Naive thymus-derived CD4-positive, alpha-beta T cell (primary cell): ENCODE data around the gene SLCO4A1. TPM values are rescaled to one million over a fixed set of nuclear protein-coding genes. Genes with fewer than 3 reads are reported as not detected.
A peak's percentile ranks its signal among the peaks of the same experiment; 100 is the strongest.
"Not testable (repeated sequence)": the region's sequence is repeated elsewhere in the genome, so short reads cannot be mapped to it uniquely, and the experiment has no call there.

ENCODE experiments used
- ATAC-seq: fragments of 150-1000 bp; cut with Tn5 transposase; 2 replicates; pipeline ENCODE4 v1.10.0; 2021; ENCODE audit warnings: mild to moderate bottlenecking, moderate library complexity
- CTCF ChIA-PET: fragments of 350-600 bp; sonication (Branson Sonifier 250); formaldehyde crosslinking; loops from one replicate; lab custom pipeline; 2021; ENCODE audit warnings: antibody characterized with exemption; lab: Charles Lee
- POLR2A ChIA-PET: fragments of 350-600 bp; sonication (Branson Sonifier 250); formaldehyde crosslinking; loops from one replicate; lab custom pipeline; 2021; ENCODE audit warnings: antibody characterized with exemption, inconsistent platforms; lab: Charles Lee
- DNase-seq, 9 donors: peaks; one replicate each; pipeline versions ENCODE4 v3.0.0 to v3.0.0-alpha.2; 2020 to 2022; ENCODE audit warnings: mixed read lengths in 1 of 9
- H3K27ac ChIP-seq: one replicate; pipeline ENCODE4 v1.7.0; 2013; ENCODE audit warnings: mild to moderate bottlenecking, low read depth, low read length, moderate library complexity
- H3K27me3 ChIP-seq, 2 donors: one replicate each; pipeline ENCODE4 v1.7.0; 2013; ENCODE audit warnings: low read length in 2 of 2, mild to moderate bottlenecking in 2 of 2, moderate library complexity in 2 of 2; ENCODE audit not compliant: control insufficient read depth in 2 of 2, insufficient read depth in 2 of 2
- H3K36me3 ChIP-seq, 3 experiments: 1 replicate in 2 of 3; 2 replicates in 1 of 3; pipeline ENCODE4 v1.7.0; 2013; ENCODE audit warnings: low read length in 3 of 3, mild to moderate bottlenecking in 3 of 3, moderate library complexity in 1 of 3; ENCODE audit not compliant: insufficient read depth in 3 of 3, control insufficient read depth in 2 of 3
- H3K4me1 ChIP-seq, 2 donors: one replicate each; pipeline ENCODE4 v1.7.0; 2013; ENCODE audit warnings: low read length in 2 of 2, mild to moderate bottlenecking in 2 of 2, moderate library complexity in 1 of 2; ENCODE audit not compliant: control insufficient read depth in 2 of 2, insufficient read depth in 2 of 2
- H3K4me3 ChIP-seq: 2 replicates; pipeline ENCODE4 v1.7.0; 2013; ENCODE audit warnings: mild to moderate bottlenecking, low read length
- H3K9me3 ChIP-seq, 3 experiments: 1 replicate in 2 of 3; 2 replicates in 1 of 3; pipeline ENCODE4 v1.7.0; 2013; ENCODE audit warnings: low read length in 3 of 3; ENCODE audit not compliant: control insufficient read depth in 2 of 3
- H3K27ac Mint-ChIP-seq, 9 donors: one replicate each; pipeline ENCODE4 v1.8.0; 2020 to 2022; ENCODE audit warnings: mixed read lengths in 9 of 9, mild to moderate bottlenecking in 8 of 9, moderate library complexity in 5 of 9, inconsistent platforms in 2 of 9
- H3K27me3 Mint-ChIP-seq, 5 donors: one replicate each; pipeline ENCODE4 v1.8.0; 2021 to 2022; ENCODE audit warnings: mixed read lengths in 5 of 5, mild to moderate bottlenecking in 1 of 5
- H3K36me3 Mint-ChIP-seq, 5 donors: one replicate each; pipeline ENCODE4 v1.8.0; 2020 to 2022; ENCODE audit warnings: mixed read lengths in 5 of 5, mild to moderate bottlenecking in 3 of 5, inconsistent platforms in 1 of 5
- H3K4me1 Mint-ChIP-seq, 7 donors: one replicate each; pipeline ENCODE4 v1.8.0; 2020 to 2022; ENCODE audit warnings: mixed read lengths in 7 of 7, mild to moderate bottlenecking in 3 of 7, inconsistent platforms in 1 of 7
- H3K4me3 Mint-ChIP-seq, 10 donors: one replicate each; pipeline ENCODE4 v1.8.0; 2020 to 2022; ENCODE audit warnings: mild to moderate bottlenecking in 10 of 10, mixed read lengths in 10 of 10, moderate library complexity in 6 of 10, inconsistent platforms in 2 of 10
- H3K9me3 Mint-ChIP-seq, 11 donors: one replicate each; pipeline ENCODE4 v1.8.0; 2020 to 2022; ENCODE audit warnings: mixed read lengths in 11 of 11, mild to moderate bottlenecking in 4 of 11, inconsistent platforms in 1 of 11, moderate library complexity in 1 of 11
- intact Hi-C, 2 donors: fragments of 100-400 bp; cut with micrococcal nuclease; formaldehyde crosslinking; loops; one replicate each; pipeline ENCODE4 v1.15.1; 2023
- polyA plus RNA-seq, 2 donors: library from polyadenylated mRNA; unstranded; fragments of 300-500 nt; fragmentation: Illumina TruSeq; gene quantifications; one replicate each; pipeline ENCODE4 v1.2.3, GENCODE V29; 2021
- total RNA-seq, 6 experiments: library from RNA in 5 of 6; stranded (reverse) in 5 of 6; gene quantifications; 1 replicate in 5 of 6; 2 replicates in 1 of 6; pipeline ENCODE4 v1.2.3 and lab custom pipeline; 2021 to 2026

The SLCO4A1 gene
- total and polyA plus RNA-seq, 7 experiments from 2014 or later, result 0.36 to 45.5 (median 0.92) TPM

DNA sequence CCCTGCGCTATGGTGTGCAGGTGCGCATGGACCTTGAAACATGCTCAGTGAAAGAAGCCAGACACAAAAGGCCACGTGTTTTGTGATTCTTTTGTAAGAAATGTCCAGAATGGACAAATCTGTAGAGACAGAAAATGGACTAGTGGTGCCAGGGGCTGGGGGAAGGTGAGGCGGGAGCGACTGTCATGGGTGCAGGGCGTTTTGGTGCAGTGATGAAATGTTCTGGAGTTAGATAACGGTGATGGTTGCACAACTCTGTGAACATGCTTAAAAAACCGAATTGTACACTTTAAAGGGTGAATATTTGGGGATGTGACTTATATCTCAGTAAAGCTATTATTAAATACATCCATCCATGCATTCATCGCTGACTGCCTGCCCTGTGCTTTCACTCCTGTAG lies 34.7 kb downstream of the SLCO4A1 start:
- peaks cover 0 to 15% (median 3%) of the 10 kb centered on the region in 11 donors for H3K9me3 Mint-ChIP-seq
- Histone ChIP-seq H3K4me1 (no peaks in the 10 kb centered on the region), H3K36me3 (no peaks in the 10 kb centered on the region), H3K27ac (no peak overlapping the region), H3K9me3 (no peaks in the 10 kb centered on the region), H3K27me3 (no peaks in the 10 kb centered on the region), H3K4me3 (no peak overlapping the region)
- H3K4me3 Mint-ChIP-seq, result no peak overlapping the region
- POLR2A ChIA-PET, result no interaction called here
- no peak overlapping the region for H3K27ac Mint-ChIP-seq
- peaks cover 4 to 9% (median 5%) of the 10 kb centered on the region in 7 donors for H3K4me1 Mint-ChIP-seq
- peaks cover 0 to 2% (median 0%) of the 10 kb centered on the region in 5 donors for H3K27me3 Mint-ChIP-seq
- peaks cover 0 to 15% (median 0%) of the 10 kb centered on the region in 5 donors for H3K36me3 Mint-ChIP-seq
- no peak for DNase-seq
- intact Hi-C loops, result no loop called here
- no peak for ATAC-seq
- CTCF ChIA-PET, result no interaction called here

DNA sequence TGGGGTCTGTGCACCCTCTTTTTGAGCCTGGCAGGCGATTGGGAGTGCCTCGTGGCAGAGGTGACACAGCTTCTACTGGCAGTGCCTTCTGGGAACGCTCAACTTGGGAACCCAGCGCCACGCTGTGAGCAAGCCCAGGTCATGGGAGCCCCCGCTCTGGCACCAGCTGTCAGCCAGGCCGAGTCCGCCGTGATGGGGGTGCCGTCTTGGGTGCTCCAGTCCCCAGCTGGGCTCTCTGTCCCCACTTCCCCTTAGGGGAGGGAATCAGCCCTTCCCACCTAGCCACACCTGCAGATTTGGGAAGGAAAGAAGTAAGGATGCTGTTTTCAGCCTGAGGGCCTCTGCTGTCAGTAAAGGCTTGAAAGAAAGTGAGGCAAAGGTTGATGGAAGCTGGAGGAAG lies 35.4 kb downstream of the SLCO4A1 start:
- intact Hi-C loops, result no loop called here
- peaks cover 0 to 18% (median 0%) of the 10 kb centered on the region in 5 donors for H3K36me3 Mint-ChIP-seq
- POLR2A ChIA-PET, result no interaction called here
- peaks cover 0 to 15% (median 3%) of the 10 kb centered on the region in 11 donors for H3K9me3 Mint-ChIP-seq
- H3K4me1 ChIP-seq, result no peaks in the 10 kb centered on the region
- DNase-seq, result no peak
- H3K36me3 ChIP-seq, result no peaks in the 10 kb centered on the region
- H3K4me3 Mint-ChIP-seq, result no peak overlapping the region
- H3K27me3 Mint-ChIP-seq, result peaks cover 0 to 2% (median 0%) of the 10 kb centered on the region in 5 donors
- peaks cover 4 to 9% (median 5%) of the 10 kb centered on the region in 7 donors for H3K4me1 Mint-ChIP-seq
- H3K27ac ChIP-seq, result no peak overlapping the region
- CTCF ChIA-PET, result no interaction called here
- no peak overlapping the region for H3K4me3 ChIP-seq
- ATAC-seq, result no peak
- no peaks in the 10 kb centered on the region for H3K27me3 ChIP-seq
- no peak overlapping the region for H3K27ac Mint-ChIP-seq
- no peaks in the 10 kb centered on the region for H3K9me3 ChIP-seq

DNA sequence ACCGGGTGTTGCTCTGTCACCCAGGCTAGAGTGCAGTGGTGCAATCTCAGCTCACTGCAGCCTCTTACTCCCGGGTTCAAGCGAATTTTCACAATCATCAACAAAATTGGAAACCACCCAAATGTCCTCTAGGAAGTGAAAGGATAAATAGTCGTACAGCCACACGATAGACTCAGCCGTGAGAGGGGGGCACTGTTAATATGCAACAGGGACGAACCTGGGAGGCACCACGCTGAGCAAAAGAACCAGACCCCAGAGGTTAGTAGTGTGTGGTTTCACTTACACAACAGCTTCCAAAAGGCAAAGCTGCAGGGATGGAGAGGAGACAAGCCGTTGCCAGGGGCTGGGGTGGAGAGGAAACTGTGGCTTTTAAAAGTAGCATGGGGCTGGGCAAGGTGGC lies 36.2 kb downstream of the SLCO4A1 start:
- Histone ChIP-seq H3K27ac (no peak overlapping the region), H3K4me3 (no peak overlapping the region), H3K36me3 (no peaks in the 10 kb centered on the region), H3K4me1 (no peaks in the 10 kb centered on the region), H3K27me3 (no peaks in the 10 kb centered on the region), H3K9me3 (no peaks in the 10 kb centered on the region)
- Mint-ChIP-seq H3K27me3 (peaks cover 0 to 2% (median 0%) of the 10 kb centered on the region in 5 donors), H3K4me1 (peaks cover 4 to 9% (median 5%) of the 10 kb centered on the region in 7 donors), H3K36me3 (peaks cover 0 to 18% (median 0%) of the 10 kb centered on the region in 5 donors), H3K4me3 (no peak overlapping the region), H3K27ac (peak overlapping the region in 2 of 9 donors; percentile 9 to 62), H3K9me3 (peaks cover 0 to 15% (median 3%) of the 10 kb centered on the region in 11 donors)
- ChIA-PET POLR2A (no interaction called here), CTCF (no interaction called here)
- intact Hi-C loops, result no loop called here
- DNase-seq, result no peak
- ATAC-seq, result no peak

DNA sequence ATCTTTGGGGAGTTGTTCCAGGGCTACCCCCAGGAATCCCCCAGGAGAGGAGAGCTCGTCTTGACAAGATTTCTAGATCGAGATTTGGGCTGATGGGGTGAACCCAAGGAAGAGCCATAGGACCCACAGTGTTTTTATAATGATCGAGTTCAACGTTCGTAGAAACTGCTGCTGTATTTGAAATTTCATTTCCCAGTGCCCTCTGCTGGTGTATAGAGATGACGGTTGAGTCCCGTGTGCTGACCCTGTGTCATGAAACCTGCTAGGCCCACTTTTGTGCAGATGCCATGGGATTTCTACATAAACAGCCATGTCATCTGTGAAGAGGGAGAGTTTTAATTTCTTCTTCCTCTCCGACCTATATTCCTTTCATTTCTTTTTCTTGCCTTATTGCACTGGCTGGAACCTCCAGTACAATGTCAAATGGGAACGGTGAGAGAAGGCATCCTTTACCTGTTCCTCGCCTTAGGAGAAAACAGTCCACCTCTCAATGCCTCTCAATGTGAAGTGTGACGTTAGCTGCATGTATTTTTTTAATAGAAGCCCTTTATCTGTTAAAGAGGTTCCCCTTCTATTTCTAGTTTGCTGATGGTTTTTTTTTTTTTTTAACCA lies 37.8 kb downstream of the SLCO4A1 start:
- Mint-ChIP-seq H3K4me1 (peaks cover 4 to 10% (median 5%) of the 10 kb centered on the region in 7 donors), H3K27ac (no peak overlapping the region), H3K4me3 (no peak overlapping the region), H3K27me3 (peaks cover 0 to 2% (median 0%) of the 10 kb centered on the region in 5 donors), H3K36me3 (peaks cover 0 to 18% (median 0%) of the 10 kb centered on the region in 5 donors), H3K9me3 (peaks cover 0 to 15% (median 3%) of the 10 kb centered on the region in 11 donors)
- DNase-seq (no peak), ATAC-seq (no peak)
- Histone ChIP-seq H3K9me3 (no peaks in the 10 kb centered on the region), H3K27me3 (no peaks in the 10 kb centered on the region), H3K4me1 (no peaks in the 10 kb centered on the region), H3K36me3 (no peaks in the 10 kb centered on the region), H3K27ac (no peak overlapping the region), H3K4me3 (no peak overlapping the region)
- intact Hi-C loops, result no loop called here
- POLR2A ChIA-PET, result no interaction called here
- CTCF ChIA-PET, result interaction anchor here (1.2 kb wide), 1 partner anchor 11 kb away, joined by 3 read pairs; no protein-coding TSS in a partner anchor

DNA sequence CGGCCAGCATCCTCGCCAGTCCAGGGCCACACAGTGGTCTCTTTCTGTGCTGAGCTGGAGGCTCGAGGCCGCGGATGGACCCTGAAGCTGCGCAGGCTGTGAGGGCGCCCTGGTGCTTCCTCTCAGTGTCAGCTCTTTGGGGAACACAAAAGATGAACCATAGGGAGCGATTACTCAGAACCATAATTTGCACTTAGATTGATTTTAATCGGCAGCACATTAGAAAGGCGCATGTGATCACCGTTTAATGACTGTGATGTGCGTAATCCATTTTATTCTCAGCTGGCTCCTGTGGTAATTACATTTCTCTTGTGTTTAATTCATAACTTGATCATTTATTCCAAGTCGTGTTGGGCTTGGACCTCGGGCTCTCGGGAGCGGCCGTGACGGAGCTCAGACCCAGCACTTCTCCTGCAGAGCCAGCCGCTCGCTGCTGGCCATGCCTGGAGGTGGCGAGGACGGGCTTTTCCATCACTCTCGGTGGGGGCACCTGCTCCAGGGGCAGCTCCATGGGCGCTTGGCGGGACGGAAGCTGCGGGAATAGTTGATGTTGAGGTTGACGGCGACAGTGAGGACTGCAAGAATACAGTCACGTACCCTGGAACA lies 40.7 kb downstream of the SLCO4A1 start:
- Mint-ChIP-seq H3K4me3 (no peak overlapping the region), H3K27ac (no peak overlapping the region), H3K4me1 (peaks cover 12 to 21% (median 17%) of the 10 kb centered on the region in 7 donors), H3K36me3 (peaks cover 0 to 18% (median 0%) of the 10 kb centered on the region in 5 donors), H3K9me3 (peaks cover 0 to 15% (median 3%) of the 10 kb centered on the region in 11 donors), H3K27me3 (peaks cover 0 to 17% (median 10%) of the 10 kb centered on the region in 5 donors)
- intact Hi-C loops, result no loop called here
- DNase-seq (no peak), ATAC-seq (no peak)
- Histone ChIP-seq H3K4me3 (no peak overlapping the region), H3K9me3 (no peaks in the 10 kb centered on the region), H3K36me3 (no peaks in the 10 kb centered on the region), H3K27ac (no peak overlapping the region), H3K27me3 (no peaks in the 10 kb centered on the region), H3K4me1 (no peaks in the 10 kb centered on the region)
- ChIA-PET POLR2A (no interaction called here), CTCF (no interaction called here)

DNA sequence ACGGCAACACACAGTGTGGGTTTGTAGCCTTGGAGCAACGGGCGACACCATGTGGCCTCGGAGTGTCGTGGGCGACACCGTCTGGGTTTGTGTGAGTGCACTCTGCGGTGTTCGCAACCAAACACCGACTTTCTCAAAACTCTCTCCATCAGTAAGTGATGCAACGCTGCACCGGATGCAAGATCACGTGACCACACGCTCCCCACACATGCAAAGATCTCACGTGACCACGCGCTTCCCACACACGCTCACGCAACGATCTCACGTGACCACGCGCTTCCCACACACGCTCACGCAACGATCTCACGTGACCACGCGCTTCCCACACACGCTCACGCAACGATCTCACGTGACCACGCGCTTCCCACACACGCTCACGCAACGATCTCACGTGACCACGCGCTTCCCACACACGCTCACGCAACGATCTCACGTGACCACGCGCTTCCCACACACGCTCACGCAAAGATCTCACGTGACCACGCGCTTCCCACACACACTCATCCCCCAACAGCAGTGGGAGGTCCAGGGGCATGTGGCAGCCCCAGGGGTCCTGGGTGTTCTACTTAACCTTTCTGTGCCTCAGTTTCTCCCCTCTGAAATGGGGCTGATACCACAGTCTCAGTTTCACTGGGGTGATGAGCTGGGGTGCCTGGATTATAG lies 41.5 kb downstream of the SLCO4A1 start:
- H3K27me3 ChIP-seq, H3K9me3 ChIP-seq, H3K4me3 Mint-ChIP-seq, H3K36me3 ChIP-seq, H3K4me3 ChIP-seq, H3K27ac ChIP-seq, H3K4me1 ChIP-seq, DNase-seq, ATAC-seq, POLR2A ChIA-PET, intact Hi-C loops, H3K27ac Mint-ChIP-seq: not testable (repeated sequence)
- Mint-ChIP-seq H3K27me3 (peaks cover 0 to 16% (median 10%) of the 10 kb centered on the region in 5 donors), H3K36me3 (peaks cover 0 to 14% (median 0%) of the 10 kb centered on the region in 5 donors), H3K4me1 (peaks cover 7 to 16% (median 13%) of the 10 kb centered on the region in 7 donors), H3K9me3 (peaks cover 0 to 15% (median 3%) of the 10 kb centered on the region in 11 donors)
- CTCF ChIA-PET, result interaction anchor here (0.6 kb wide), 1 partner anchor 126 kb away, joined by 3 read pairs; no protein-coding TSS in a partner anchor
